SK-N-SH treated with all-trans-retinoic acid at 6 μM for 48 hours (cell line): ENCODE data around the gene IQCK.

Experiments
- ATAC-seq: fragments of 200-7000 bp; cut with Tn5 transposase; 3 replicates; pipeline ENCODE4 v1.9.1; 2020; ENCODE audit warnings: mild to moderate bottlenecking, moderate library complexity
- ARNTL ChIP-seq: fragments of 450-650 bp; formaldehyde crosslinking; IDR thresholded peaks from 2 replicates; pipeline ENCODE4 v1.5.0; 2020; ENCODE audit warnings: low read depth, mild to moderate bottlenecking, moderate library complexity, borderline replicate concordance
- BACH2 ChIP-seq: fragments of 250-450 bp; sonication (Bioruptor Pico); IDR thresholded peaks from 2 replicates; pipeline ENCODE4 v1.9.0; 2021; ENCODE audit warnings: mild to moderate bottlenecking, borderline replicate concordance
- CSDC2 ChIP-seq: fragments of 250-450 bp; sonication (Bioruptor Pico); IDR thresholded peaks from 2 replicates; pipeline ENCODE4 v1.5.0; 2020; ENCODE audit warnings: mild to moderate bottlenecking, moderate library complexity
- GLIS3 ChIP-seq: fragments of 250-450 bp; sonication (Bioruptor Pico); IDR thresholded peaks from 2 replicates; pipeline ENCODE4 v1.5.0; 2020; ENCODE audit warnings: mild to moderate bottlenecking, moderate library complexity
- ISL1 ChIP-seq: fragments of 250-450 bp; sonication (Bioruptor Pico); IDR thresholded peaks from 2 replicates; pipeline ENCODE4 v2.1.2; 2022; ENCODE audit warnings: mild to moderate bottlenecking, moderate library complexity
- OSR1 ChIP-seq: fragments of 250-450 bp; sonication (Bioruptor Pico); IDR thresholded peaks from 2 replicates; pipeline ENCODE4 v1.8.0; 2022; ENCODE audit warnings: moderate library complexity, mild to moderate bottlenecking, inconsistent platforms
- PPARA ChIP-seq: fragments of 250-450 bp; sonication (Bioruptor Pico); IDR thresholded peaks from 2 replicates; pipeline ENCODE4 v1.5.0; 2020; ENCODE audit warnings: mild to moderate bottlenecking, borderline replicate concordance
- RARB ChIP-seq: fragments of 250-450 bp; sonication (Bioruptor Pico); IDR thresholded peaks from 2 replicates; pipeline ENCODE4 v1.8.0; 2021; ENCODE audit warnings: mild to moderate bottlenecking, moderate library complexity
- SNAI2 ChIP-seq: fragments of 250-450 bp; sonication (Bioruptor Pico); IDR thresholded peaks from 2 replicates; pipeline ENCODE4 v1.5.0; 2020; ENCODE audit warnings: mild to moderate bottlenecking, moderate library complexity
- TCF4 ChIP-seq: fragments of 250-450 bp; sonication (Bioruptor Pico); IDR thresholded peaks from 2 replicates; pipeline ENCODE4 v1.8.0; 2021; ENCODE audit warnings: mild to moderate bottlenecking, moderate library complexity, borderline replicate concordance
- TOX ChIP-seq: fragments of 250-450 bp; sonication (Bioruptor Pico); IDR thresholded peaks from 2 replicates; pipeline ENCODE4 v1.8.0; 2021; ENCODE audit warnings: mild to moderate bottlenecking, moderate library complexity, borderline replicate concordance
- ZC3H10 ChIP-seq: fragments of 250-450 bp; sonication (Bioruptor Pico); IDR thresholded peaks from 2 replicates; pipeline ENCODE4 v1.5.1; 2021; ENCODE audit warnings: mild to moderate bottlenecking, moderate library complexity
- ZFP3 ChIP-seq: fragments of 250-450 bp; sonication (Bioruptor Pico); IDR thresholded peaks from 2 replicates; pipeline ENCODE4 v1.5.0; 2020; ENCODE audit warnings: mild to moderate bottlenecking, moderate library complexity
- ZNF565 ChIP-seq: fragments of 450-650 bp; formaldehyde crosslinking; conservative IDR thresholded peaks from 2 replicates; pipeline ENCODE4 v1.5.0; 2020; ENCODE audit warnings: low read depth, mild to moderate bottlenecking, moderate library complexity
- ZNF70 ChIP-seq: fragments of 450-650 bp; formaldehyde crosslinking; IDR thresholded peaks from 2 replicates; pipeline ENCODE4 v1.5.0; 2020; ENCODE audit warnings: mild to moderate bottlenecking, moderate library complexity
- ZNF8 ChIP-seq: fragments of 450-650 bp; formaldehyde crosslinking; IDR thresholded peaks from 2 replicates; pipeline ENCODE4 v1.5.0; 2020; ENCODE audit warnings: mild to moderate bottlenecking, moderate library complexity
- TF ChIP-seq, protein P1 (sequence below): fragments of 250-450 bp; sonication (Bioruptor Pico); IDR thresholded peaks from 2 replicates; pipeline ENCODE4 v1.8.0; 2021; ENCODE audit warnings: low read depth, mild to moderate bottlenecking, moderate library complexity, borderline replicate concordance
- TF ChIP-seq, protein P2 (sequence below): fragments of 250-450 bp; sonication (Bioruptor Pico); IDR thresholded peaks from 2 replicates; pipeline ENCODE4 v1.5.0; 2020; ENCODE audit warnings: mild to moderate bottlenecking, moderate library complexity
- TF ChIP-seq, protein P3 (sequence below): fragments of 250-450 bp; sonication (Bioruptor Pico); IDR thresholded peaks from 2 replicates; pipeline ENCODE4 v1.8.0; 2020; ENCODE audit warnings: mild to moderate bottlenecking, moderate library complexity, borderline replicate concordance
- TF ChIP-seq, protein P4 (sequence below): fragments of 250-450 bp; sonication (Bioruptor Pico); IDR thresholded peaks from 2 replicates; pipeline ENCODE4 v1.5.1; 2020; ENCODE audit warnings: low read depth, mild to moderate bottlenecking, moderate library complexity
- TF ChIP-seq, protein P5 (sequence below): fragments of 250-450 bp; sonication (Bioruptor Pico); IDR thresholded peaks from 2 replicates; pipeline ENCODE4 v1.5.1; 2021; ENCODE audit warnings: mild to moderate bottlenecking, moderate library complexity

Gene IQCK

DNA sequence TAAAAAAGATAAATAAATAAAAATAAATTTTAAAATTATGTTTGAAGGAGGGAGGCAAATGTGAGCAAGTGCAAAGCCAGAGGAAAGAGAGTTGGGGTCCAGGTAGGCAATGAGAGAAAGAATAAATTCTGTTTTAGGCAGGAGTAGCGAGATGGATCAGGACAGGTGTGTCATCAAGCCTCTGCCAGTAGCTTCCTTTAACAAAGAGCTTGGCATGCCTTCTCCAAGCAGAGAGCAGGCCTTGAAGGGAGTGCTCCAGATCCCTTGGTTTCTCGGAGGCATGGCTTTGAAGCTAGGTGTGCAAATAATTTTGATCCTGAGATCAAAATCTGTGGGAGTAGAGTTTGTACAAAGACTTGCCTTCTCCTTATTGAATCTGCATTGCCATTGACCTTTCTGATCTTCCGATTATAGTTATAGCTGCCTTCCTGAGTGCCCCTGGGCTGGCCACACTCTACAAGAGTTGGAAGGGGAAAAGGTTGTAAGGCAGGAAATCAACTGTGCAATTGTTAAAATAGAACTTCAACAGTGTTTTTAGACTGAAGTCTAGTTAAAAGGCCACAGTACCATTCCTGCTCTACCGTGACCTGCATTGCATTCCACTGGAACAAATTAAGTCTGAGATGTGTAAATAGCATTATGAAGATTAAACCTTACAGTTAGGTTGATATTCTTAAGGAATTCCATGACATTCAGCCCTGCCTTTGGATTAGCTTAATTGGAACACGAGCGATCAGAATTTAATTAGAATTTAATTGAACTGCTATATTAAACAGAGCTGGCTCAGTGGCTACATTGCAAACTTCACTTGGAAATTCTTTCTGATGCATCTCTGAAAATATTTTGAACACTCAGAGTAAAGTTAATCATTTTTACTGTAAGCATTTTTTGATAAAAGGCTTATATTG is 33.7 kb downstream of the IQCK start:
- ATAC-seq: no peak
- TF ChIP-seq ZNF70 (CRISPR knock-in tag) (no peak), RARB (CRISPR knock-in tag) (no peak), BACH2 (no peak), PPARA (CRISPR knock-in tag) (no peak), OSR1 (CRISPR knock-in tag) (no peak), TCF4 (CRISPR knock-in tag) (no peak)
- TF ChIP-seq, protein P1, sequence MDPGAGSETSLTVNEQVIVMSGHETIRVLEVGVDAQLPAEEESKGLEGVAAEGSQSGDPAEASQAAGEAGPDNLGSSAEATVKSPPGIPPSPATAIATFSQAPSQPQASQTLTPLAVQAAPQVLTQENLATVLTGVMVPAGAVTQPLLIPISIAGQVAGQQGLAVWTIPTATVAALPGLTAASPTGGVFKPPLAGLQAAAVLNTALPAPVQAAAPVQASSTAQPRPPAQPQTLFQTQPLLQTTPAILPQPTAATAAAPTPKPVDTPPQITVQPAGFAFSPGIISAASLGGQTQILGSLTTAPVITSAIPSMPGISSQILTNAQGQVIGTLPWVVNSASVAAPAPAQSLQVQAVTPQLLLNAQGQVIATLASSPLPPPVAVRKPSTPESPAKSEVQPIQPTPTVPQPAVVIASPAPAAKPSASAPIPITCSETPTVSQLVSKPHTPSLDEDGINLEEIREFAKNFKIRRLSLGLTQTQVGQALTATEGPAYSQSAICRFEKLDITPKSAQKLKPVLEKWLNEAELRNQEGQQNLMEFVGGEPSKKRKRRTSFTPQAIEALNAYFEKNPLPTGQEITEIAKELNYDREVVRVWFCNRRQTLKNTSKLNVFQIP (CRISPR knock-in tag): no peak
- TF ChIP-seq, protein P2, sequence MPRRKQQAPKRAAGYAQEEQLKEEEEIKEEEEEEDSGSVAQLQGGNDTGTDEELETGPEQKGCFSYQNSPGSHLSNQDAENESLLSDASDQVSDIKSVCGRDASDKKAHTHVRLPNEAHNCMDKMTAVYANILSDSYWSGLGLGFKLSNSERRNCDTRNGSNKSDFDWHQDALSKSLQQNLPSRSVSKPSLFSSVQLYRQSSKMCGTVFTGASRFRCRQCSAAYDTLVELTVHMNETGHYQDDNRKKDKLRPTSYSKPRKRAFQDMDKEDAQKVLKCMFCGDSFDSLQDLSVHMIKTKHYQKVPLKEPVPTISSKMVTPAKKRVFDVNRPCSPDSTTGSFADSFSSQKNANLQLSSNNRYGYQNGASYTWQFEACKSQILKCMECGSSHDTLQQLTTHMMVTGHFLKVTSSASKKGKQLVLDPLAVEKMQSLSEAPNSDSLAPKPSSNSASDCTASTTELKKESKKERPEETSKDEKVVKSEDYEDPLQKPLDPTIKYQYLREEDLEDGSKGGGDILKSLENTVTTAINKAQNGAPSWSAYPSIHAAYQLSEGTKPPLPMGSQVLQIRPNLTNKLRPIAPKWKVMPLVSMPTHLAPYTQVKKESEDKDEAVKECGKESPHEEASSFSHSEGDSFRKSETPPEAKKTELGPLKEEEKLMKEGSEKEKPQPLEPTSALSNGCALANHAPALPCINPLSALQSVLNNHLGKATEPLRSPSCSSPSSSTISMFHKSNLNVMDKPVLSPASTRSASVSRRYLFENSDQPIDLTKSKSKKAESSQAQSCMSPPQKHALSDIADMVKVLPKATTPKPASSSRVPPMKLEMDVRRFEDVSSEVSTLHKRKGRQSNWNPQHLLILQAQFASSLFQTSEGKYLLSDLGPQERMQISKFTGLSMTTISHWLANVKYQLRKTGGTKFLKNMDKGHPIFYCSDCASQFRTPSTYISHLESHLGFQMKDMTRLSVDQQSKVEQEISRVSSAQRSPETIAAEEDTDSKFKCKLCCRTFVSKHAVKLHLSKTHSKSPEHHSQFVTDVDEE (CRISPR knock-in tag): no peak

DNA sequence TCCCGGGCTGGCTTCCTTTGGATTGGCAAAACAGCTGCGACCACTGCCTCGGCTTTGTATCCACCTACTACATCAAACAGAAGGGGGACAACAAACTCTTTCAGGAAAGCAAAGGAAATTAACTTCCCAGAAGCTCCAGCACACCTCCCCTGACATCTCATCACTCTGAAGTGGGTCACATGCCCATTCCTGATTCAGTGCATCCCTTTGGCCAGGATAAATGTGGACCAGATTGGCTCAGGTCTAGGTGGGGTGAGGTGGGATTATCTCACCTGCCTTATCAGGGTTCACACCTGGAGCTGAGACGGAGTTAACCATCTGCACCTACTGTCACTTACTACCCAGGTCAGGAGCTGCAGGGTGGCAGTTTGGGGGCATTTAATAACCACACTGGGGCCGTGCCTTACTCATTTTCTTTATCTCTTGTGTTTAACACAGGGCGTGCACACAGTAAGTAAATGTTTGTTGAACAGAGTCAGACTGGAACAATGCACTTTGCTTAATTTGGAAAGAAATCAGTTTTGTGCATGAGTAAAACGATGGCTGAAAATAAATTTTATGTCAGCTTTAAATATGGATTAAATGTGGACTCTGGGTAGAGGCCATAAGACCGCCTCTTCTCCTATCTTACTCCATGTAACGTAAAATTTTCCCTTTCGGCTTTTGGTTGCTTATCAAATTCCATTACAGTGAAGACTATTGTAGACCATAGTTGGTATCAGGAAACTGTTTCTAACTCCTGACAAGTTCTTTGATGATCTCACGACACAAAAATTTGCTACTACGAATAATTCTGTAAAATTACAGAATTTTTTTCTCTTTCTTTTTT is 36.0 kb downstream of the IQCK start:
- ATAC-seq: peak; percentile 63

DNA sequence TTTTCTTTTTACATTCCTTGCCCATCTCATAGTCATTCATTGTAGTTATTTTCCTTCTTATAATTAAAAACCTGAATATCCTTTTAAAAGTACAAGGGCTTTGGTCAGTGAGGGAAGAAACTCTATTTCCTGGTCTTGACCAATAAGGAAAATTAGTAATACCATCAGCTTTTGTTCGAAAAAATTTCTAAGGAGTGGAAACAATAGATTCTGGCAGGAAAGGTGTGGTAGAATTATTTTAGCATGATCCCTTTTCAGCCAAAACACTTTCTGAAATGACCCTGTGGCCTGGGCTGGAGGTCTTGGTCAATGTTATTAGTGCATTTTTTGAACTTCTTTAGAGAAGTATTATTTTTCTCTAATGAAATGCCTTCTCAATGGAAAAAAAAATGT is 36.6 kb downstream of the IQCK start:
- ATAC-seq: no peak
- TF ChIP-seq CSDC2 (CRISPR knock-in tag) (no peak), ISL1 (CRISPR knock-in tag) (no peak), ARNTL (CRISPR knock-in tag) (no peak), ZFP3 (CRISPR knock-in tag) (no peak), ZNF565 (CRISPR knock-in tag) (no peak), BACH2 (no peak), TCF4 (CRISPR knock-in tag) (no peak), TOX (no peak), GLIS3 (CRISPR knock-in tag) (no peak), RARB (CRISPR knock-in tag) (no peak), ZNF8 (CRISPR knock-in tag) (no peak), ZC3H10 (CRISPR knock-in tag) (no peak), PPARA (CRISPR knock-in tag) (no peak)
- TF ChIP-seq, protein P2 (CRISPR knock-in tag): no peak
- TF ChIP-seq, protein P3, sequence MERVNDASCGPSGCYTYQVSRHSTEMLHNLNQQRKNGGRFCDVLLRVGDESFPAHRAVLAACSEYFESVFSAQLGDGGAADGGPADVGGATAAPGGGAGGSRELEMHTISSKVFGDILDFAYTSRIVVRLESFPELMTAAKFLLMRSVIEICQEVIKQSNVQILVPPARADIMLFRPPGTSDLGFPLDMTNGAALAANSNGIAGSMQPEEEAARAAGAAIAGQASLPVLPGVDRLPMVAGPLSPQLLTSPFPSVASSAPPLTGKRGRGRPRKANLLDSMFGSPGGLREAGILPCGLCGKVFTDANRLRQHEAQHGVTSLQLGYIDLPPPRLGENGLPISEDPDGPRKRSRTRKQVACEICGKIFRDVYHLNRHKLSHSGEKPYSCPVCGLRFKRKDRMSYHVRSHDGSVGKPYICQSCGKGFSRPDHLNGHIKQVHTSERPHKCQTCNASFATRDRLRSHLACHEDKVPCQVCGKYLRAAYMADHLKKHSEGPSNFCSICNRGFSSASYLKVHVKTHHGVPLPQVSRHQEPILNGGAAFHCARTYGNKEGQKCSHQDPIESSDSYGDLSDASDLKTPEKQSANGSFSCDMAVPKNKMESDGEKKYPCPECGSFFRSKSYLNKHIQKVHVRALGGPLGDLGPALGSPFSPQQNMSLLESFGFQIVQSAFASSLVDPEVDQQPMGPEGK (CRISPR knock-in tag): no peak
- TF ChIP-seq, protein P4, sequence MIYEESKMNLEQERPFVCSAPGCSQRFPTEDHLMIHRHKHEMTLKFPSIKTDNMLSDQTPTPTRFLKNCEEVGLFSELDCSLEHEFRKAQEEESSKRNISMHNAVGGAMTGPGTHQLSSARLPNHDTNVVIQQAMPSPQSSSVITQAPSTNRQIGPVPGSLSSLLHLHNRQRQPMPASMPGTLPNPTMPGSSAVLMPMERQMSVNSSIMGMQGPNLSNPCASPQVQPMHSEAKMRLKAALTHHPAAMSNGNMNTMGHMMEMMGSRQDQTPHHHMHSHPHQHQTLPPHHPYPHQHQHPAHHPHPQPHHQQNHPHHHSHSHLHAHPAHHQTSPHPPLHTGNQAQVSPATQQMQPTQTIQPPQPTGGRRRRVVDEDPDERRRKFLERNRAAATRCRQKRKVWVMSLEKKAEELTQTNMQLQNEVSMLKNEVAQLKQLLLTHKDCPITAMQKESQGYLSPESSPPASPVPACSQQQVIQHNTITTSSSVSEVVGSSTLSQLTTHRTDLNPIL (CRISPR knock-in tag): no peak
- TF ChIP-seq, protein P5, sequence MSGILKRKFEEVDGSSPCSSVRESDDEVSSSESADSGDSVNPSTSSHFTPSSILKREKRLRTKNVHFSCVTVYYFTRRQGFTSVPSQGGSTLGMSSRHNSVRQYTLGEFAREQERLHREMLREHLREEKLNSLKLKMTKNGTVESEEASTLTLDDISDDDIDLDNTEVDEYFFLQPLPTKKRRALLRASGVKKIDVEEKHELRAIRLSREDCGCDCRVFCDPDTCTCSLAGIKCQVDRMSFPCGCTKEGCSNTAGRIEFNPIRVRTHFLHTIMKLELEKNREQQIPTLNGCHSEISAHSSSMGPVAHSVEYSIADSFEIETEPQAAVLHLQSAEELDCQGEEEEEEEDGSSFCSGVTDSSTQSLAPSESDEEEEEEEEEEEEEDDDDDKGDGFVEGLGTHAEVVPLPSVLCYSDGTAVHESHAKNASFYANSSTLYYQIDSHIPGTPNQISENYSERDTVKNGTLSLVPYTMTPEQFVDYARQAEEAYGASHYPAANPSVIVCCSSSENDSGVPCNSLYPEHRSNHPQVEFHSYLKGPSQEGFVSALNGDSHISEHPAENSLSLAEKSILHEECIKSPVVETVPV (CRISPR knock-in tag): no peak
- TF ChIP-seq, protein P1 (CRISPR knock-in tag): no peak
- TF ChIP-seq, all 23 proteins: peak for 0

More for the DNA sequence above, 36.0 kb downstream of the IQCK start:
- TF ChIP-seq ISL1 (CRISPR knock-in tag) (peak; percentile 62), SNAI2 (CRISPR knock-in tag) (no peak)
